Right renal pelvis (tissue), 4 donors: ENCODE results near the gene SPRR2A. TPM values are rescaled to one million over a fixed set of nuclear protein-coding genes. Genes with fewer than 3 reads are reported as not detected.
"Not testable (repeated sequence)": the region's sequence is repeated elsewhere in the genome, so short reads cannot be mapped to it uniquely, and the experiment has no call there.

Source experiments
- DNase-seq, 4 donors: peaks; one replicate each; pipeline ENCODE4 v3.0.0-alpha.2; 2013; ENCODE audit warnings: low read depth in 4 of 4, low spot score in 3 of 4, missing footprints in 1 of 4
- polyA plus RNA-seq, 4 donors: library from polyadenylated mRNA; unstranded; fragments of 120-200 nt; gene quantifications; one replicate each; pipeline ENCODE4 v1.2.1, GENCODE V29; 2013; ENCODE audit not compliant: insufficient read length in 4 of 4

Gene SPRR2A
- under 1 TPM in 1 of 4 donors, not detected in 3; 0.09 TPM for polyA plus RNA-seq

DNA sequence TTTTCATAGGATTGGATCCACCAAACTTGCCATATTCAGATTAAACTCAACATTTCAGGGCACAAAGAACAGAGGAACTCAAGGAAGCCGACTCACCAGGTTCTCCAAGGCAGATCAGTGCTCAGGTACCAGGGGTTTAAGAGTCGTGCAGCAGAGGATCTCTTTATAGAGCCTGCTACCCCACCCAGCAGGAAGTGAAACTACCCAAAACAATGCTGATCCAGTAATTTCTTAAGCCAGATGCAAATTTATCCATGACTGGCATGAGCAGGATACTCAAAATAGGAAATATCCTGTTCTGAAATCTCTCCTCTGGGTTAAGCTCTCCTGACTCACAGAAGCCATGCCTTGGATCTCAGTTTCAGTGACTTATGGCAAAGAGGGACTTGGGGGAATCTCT, at the start of gene SPRR2A:
TSS of gene SPRR2A (minus strand) at position 138 of the 400 bp plus-strand sequence. CDS start 777 bp downstream, outside the sequence.
- DNase-seq, result no peak

GRCh38 chr1:153100245-153100644, 42.9 kb upstream of the SPRR2A start:
- no peak for DNase-seq

GRCh38 chr1:153099461-153100045, 42.2 kb upstream of the SPRR2A start:
- DNase-seq, result no peak

DNA sequence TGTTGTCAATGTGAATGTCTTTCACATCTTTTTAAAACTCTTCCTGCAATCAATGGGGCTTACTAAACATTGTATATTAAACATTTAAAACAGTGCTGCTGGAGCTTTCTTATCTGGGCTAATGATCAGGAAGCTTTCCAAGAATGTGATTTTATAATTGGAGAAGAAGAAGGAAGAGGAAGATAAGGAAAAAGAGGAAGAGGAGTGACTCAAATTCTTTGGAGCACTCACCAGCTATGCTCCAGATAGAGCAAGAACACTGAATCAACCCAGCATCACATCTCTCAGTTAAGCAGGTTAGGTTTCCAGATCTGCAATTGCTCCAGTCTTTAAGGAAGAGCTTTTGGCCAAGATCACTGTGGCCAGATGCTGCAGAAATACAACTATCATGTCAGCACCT, 38.5 kb upstream of the SPRR2A start:
- DNase-seq, result no peak

- DNase-seq, result no peak
Measured at GRCh38 chr1:153094426-153094825, 37.1 kb upstream of the SPRR2A start, which contains the start of gene SPRR2E. SPRR2E (minus strand) TSS chr1:153094526; CDS start chr1:153093751, 775 bp downstream.

DNA sequence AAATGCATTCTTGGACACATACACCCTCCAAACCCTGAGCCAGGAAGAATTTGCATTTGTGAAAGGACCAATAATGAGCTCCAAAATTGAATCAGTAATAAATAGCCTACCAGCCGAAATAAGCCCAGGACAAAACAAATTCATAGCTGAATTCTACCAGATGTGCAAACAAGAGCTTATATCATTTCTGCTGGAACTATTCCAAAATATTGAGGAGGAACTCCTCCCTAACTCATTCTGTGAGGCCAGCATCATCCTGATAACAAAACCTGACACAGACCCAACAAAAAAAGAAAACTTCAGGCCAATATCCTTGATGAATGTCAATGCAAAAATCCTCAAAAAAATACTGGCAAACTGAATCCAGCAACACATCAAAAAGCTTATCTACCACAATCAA, 30.3 kb upstream of the SPRR2A start:
- DNase-seq, result no peak

DNA sequence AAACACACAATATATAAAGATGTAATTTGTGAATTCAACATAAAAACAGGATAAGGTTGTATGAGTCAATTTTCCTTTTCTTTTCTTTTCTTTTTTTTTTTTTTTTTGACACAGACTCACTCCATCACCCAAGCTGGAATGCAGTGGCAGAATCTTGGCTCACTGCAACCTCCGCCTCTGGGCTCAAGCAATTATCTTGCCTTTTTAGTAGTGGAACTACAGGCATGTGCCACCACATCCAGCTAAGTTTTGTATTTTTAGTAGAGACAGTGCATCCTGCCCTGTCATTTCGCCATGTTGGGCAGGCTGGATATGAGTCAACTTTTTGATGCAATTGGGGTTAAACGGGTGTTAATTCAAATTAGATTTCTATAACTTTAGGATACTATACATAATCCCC, 24.4 kb upstream of the SPRR2A start:
- DNase-seq, result no peak

DNA sequence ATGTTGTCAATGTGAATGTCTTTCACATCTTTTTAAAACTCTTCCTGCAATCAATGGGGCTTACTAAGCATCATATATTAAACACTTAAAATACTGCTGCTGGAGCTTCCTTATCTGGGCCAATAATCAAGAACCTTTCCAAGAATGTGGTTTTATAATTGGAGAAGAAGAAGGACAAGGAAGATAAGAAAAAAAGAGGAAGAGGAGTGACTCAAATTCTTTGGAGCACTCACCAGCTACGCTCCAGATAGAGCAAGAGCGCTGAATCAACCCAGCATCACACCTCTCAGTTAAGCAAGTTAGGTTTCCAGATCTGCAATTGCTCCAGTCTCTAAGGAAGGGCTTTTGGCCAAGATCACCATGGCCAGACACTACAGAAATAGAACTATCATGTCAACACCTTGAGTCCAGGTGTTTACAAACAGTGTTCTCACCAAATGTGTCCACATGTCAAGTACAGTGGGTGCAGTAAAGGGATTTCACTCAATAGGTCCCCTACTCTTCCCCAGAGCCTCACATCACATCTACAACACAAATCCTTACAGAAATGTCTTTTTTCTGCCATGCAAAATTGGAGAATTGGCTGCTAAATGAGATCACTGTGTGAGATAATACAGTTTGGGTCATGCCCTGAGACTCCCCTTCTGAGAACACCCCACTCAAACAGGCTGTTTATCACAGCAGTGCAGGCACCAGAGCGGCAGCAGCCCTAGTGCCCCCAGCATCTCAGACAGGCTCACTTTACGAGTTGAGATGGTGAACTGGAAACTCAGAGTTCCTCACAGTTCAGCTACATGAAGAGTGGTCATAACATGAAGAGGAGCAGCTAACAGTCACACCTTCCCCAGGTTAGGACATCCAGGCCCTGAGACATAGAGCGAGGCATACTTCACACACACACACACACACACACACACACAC, 15.8 kb upstream of the SPRR2A start:
- DNase-seq, result no peak

- DNase-seq, result no peak
Measured at GRCh38 chr1:153071511-153071910, 14.2 kb upstream of the SPRR2A start, which contains the start of gene SPRR2B. SPRR2B (minus strand) TSS chr1:153071611; CDS start chr1:153070839, 772 bp downstream.

GRCh38 chr1:153070243-153070642, 12.9 kb upstream of the SPRR2A start:
- no peak for DNase-seq

DNA sequence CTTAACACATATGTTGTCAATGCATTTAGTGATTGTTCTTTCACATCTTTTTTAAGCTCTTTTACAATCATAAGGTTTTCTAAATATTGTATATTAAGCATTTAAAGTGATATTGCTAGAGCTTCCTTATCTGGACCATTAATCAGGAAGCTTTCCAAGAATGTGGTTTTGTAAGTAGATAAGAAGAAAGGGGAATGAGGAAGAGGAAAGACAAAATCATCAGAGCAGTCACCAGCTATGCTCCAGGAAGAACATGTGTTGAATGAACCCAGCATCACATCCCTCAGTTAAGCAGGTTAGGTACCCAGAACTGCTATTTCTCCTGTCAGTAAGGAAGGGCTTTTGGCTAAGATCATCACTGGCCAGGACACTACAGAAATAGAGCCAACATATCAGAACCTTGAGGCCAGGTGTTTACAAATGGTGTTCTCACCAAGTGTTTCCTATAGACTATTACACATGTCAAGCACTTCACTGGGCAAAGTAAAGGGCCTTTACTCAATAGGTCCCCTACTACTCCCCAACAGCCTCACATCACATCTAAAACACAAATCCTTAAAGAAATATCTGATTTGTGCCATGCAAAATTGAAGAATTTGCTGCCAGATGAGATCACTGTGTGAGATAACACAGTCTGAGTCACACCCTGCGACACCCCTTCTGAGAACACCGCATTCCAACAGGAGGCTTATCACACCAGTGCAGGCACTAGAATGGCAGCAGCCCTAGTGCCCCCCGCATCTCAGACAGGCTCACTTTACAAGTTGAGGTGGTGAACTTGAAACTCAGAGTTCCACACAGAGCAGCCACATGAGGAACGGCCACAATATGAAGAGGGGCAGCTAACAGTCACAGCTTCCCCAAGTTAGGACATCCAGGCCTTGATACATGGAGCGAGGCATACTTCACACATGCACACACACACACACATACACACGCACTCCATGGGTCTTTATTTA, 1.8 kb upstream of the SPRR2A start:
- no peak for DNase-seq

GRCh38 chr1:153058154-153058553, 842 bp upstream of the SPRR2A start:
- DNase-seq, result no peak

DNA sequence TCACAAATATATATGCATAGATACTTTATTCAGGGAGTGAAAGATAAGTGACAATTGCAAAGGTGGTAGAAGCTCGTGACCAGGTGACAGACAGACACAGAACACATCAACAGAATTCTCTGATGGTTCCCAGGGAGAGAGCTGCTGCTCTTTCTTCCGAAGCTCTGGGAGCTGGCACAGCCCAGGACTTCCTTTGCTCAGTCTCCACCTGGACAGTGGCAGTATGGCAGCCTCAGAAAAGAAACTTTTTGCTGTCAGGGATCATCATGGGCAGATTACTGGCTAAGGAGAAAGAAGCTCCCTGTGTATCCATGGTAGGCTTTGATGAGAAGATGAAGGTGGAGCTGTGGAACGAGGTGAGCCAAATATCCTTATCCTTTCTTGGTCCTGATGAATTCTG, 1.2 kb downstream of the SPRR2A start:
- not testable (repeated sequence) for DNase-seq

DNA sequence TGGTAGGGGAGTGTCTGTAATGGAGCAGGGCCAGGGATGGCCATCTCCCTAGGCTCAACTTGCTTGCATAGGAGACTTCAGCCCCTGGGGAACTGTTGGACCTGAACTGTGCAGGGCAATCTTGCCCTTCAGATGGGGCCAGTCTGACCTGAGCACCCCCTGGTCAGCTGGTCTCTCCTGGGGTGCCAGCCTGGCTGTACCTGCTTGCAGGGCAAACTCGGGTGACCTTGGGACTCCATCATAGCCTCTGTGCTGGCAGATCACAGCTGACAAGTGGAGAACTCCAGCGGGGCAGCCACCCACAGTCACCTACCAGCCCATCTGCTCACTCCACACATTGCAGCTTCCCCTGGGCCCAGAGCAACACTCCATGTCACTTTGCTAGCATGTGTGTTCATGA, 8.1 kb downstream of the SPRR2A start:
- no peak for DNase-seq

DNA sequence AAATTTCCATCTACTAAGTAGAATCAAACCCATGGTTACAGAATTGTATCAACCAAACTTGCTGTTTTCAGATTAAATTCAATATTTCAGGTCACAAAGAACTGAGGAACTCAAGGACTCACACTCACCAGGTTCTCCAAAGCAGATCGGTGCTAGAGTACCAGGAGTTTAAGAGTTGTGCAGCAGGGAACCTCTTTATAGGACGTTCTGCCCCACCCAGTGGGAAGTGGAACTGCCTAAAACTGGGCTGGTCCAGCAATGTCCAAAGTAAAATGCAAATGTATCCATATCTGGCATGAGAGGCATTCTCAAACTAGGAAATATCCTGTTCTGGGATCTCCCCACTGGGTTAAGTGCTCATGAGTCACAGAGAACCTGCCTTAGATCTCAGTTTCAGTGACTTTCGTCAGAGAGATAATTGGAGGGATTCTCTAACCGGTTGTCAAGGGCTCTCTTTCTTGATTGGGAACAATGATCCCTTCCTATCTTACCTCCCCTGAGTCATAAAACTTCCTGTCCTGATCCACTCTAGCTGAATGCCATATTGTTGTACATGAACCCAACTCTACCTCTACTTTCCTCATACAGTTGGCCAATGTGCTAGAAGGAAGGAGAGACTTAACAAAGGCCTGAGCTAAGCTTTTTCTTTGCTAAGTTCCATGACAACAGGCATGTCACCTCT, 16.2 kb downstream of the SPRR2A start, which contains the start of gene SPRR2D:
TSS of gene SPRR2D (minus strand) at position 171 of the 682 bp plus-strand sequence. CDS start 774 bp downstream, outside the sequence.
- no peak for DNase-seq

DNA sequence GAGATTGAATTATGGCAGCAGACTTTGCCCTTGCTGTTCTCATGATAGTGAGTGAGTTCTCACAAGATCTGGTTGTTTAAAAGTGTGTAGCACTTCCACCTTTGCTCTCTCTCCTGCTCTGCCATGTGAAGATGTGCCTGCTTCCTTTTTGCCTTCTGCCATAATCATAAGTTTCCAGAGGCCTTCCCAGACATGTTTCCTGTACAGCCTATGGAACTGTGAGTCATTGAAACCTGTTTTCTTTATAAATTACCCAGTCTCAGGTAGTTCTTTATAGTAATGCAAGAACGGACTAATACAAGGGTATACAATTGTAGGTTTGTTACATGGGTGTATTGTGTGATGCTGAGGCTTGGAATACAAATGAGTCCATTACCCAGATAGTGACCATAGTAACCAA, 22.1 kb downstream of the SPRR2A start:
- no peak for DNase-seq

DNA sequence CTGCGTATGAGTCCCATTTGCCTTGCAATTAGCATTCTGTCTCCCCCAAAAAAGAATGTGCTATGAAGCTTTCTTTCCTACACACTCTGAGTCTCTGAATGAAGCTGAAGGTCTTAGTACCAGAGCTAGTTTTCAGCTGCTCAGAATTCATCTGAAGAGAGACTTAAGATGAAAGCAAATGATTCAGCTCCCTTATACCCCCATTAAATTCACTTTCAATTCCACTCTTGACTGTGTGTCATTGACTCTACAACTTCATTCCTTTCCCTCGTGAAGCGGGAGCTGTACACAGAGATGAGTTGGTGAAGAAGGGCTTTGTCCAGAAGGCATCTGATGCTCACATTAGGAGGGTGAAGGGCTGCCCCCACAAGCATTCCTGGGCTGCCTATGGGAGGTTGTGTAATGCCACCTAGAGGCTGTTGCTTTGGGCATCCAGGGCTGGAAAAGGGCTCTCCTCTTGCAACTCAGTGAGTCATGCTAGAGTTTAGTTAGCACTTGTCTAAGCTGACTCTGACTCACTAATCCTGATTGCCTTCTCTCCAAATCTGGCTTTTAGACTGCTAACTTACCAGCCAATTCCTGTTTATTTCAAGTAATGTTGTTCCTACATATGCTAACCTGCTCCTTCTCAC, 24.5 kb downstream of the SPRR2A start:
- no peak for DNase-seq

GRCh38 chr1:153032073-153032472, 25.2 kb downstream of the SPRR2A start:
- no peak for DNase-seq

DNA sequence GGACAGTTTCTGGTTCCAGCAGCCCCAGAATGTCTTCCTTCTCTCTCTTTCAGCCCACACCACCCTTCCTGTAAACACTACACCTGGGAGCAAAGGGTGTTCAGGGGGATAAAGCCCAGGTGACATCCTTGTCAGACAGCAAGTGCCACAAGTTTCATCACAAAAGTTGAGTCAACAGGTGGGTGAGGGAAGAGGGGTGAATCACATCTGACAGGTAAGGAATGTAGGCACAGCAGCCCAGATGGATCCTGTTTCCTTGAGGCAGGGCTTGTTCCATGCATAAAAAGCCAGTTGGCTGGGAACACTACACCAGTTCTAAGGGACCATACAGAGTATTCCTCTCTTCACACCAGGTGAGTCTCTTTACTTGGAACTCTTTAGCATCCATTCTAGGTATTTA, 26.4 kb downstream of the SPRR2A start, which contains the start of gene SPRR1B:
TSS of gene SPRR1B (plus strand) at position 309 of the 400 bp plus-strand sequence. CDS start 1,143 bp downstream, outside the sequence.
- DNase-seq, result no peak
